H9 (cell line): ENCODE results near the gene CHM. TPM values are rescaled to one million over a fixed set of nuclear protein-coding genes. Genes with fewer than 3 reads are reported as not detected.

Experiments used
- DNase-seq: peaks from one replicate; pipeline ENCODE4 v3.0.0-alpha.2; 2017
- H2AFZ ChIP-seq: one replicate; pipeline ENCODE4 v1.6.1; 2013; ENCODE audit warnings: mild to moderate bottlenecking, low read length, control low read depth, moderate library complexity
- H2AK5ac ChIP-seq: 2 replicates; pipeline ENCODE4 v1.6.1; 2013; ENCODE audit warnings: low read length, control low read depth, mixed read lengths; ENCODE audit not compliant: insufficient read length
- H2BK120ac ChIP-seq: one replicate; pipeline ENCODE4 v1.6.1; 2013; ENCODE audit warnings: low read depth, mild to moderate bottlenecking, low read length, control low read depth, inconsistent platforms; ENCODE audit not compliant: poor library complexity, severe bottlenecking
- H2BK12ac ChIP-seq: 2 replicates; pipeline ENCODE4 v1.6.1; 2013; ENCODE audit warnings: low read length, control low read depth, mixed read lengths, low read depth; ENCODE audit not compliant: insufficient read length
- H2BK15ac ChIP-seq: 2 replicates; pipeline ENCODE4 v1.6.1; 2013; ENCODE audit warnings: low read depth, low read length, control low read depth
- H2BK20ac ChIP-seq: one replicate; pipeline ENCODE4 v1.6.1; 2013; ENCODE audit warnings: low read depth, mild to moderate bottlenecking, low read length, control low read depth, inconsistent platforms; ENCODE audit not compliant: poor library complexity, severe bottlenecking
- H2BK5ac ChIP-seq: 2 replicates; pipeline ENCODE4 v1.6.1; 2013; ENCODE audit warnings: low read length, control low read depth, mixed read lengths; ENCODE audit not compliant: insufficient read length
- H3K14ac ChIP-seq: 2 replicates; pipeline ENCODE4 v1.6.1; 2013; ENCODE audit warnings: low read length, control low read depth; ENCODE audit not compliant: insufficient read depth
- H3K18ac ChIP-seq: 2 replicates; pipeline ENCODE4 v1.6.1; 2013; ENCODE audit warnings: low read depth, mild to moderate bottlenecking, mixed read lengths, low read length, control low read depth; ENCODE audit not compliant: insufficient read length
- H3K23ac ChIP-seq: 2 replicates; pipeline ENCODE4 v1.6.1; 2013; ENCODE audit warnings: low read length, control low read depth, mixed read lengths, low read depth; ENCODE audit not compliant: insufficient read length
- H3K23me2 ChIP-seq: 2 replicates; pipeline ENCODE4 v1.6.1; 2013; ENCODE audit warnings: low read depth, mild to moderate bottlenecking, mixed read lengths, low read length, control low read depth; ENCODE audit not compliant: insufficient read length, poor library complexity, severe bottlenecking
- H3K27ac ChIP-seq: 2 replicates; pipeline ENCODE4 v1.5.1; 2013; ENCODE audit warnings: low read length, control low read depth, mixed read lengths, low read depth; ENCODE audit not compliant: insufficient read length
- H3K27me3 ChIP-seq: 2 replicates; pipeline ENCODE4 v1.6.1; 2013; ENCODE audit warnings: low read length, control low read depth, inconsistent platforms; ENCODE audit not compliant: insufficient read depth
- H3K4ac ChIP-seq: 2 replicates; pipeline ENCODE4 v1.6.1; 2013; ENCODE audit warnings: low read depth, mild to moderate bottlenecking, control low read depth, inconsistent platforms, low read length, moderate library complexity
- H3K4me1 ChIP-seq: 2 replicates; pipeline ENCODE4 v1.6.1; 2013; ENCODE audit warnings: low read length, control low read depth, inconsistent platforms; ENCODE audit not compliant: insufficient read depth
- H3K4me2 ChIP-seq: 2 replicates; pipeline ENCODE4 v1.6.1; 2013; ENCODE audit warnings: low read length, control low read depth, mixed read lengths; ENCODE audit not compliant: insufficient read length, insufficient read depth
- H3K56ac ChIP-seq: 2 replicates; pipeline ENCODE4 v1.6.1; 2013; ENCODE audit warnings: low read depth, mild to moderate bottlenecking, mixed read lengths, low read length, control low read depth; ENCODE audit not compliant: insufficient read length
- H3K79me1 ChIP-seq: 2 replicates; pipeline ENCODE4 v1.6.1; 2013; ENCODE audit warnings: low read depth, mild to moderate bottlenecking, moderate library complexity, low read length, control low read depth, inconsistent platforms; ENCODE audit not compliant: insufficient read depth, poor library complexity, severe bottlenecking
- H3K79me2 ChIP-seq: 2 replicates; pipeline ENCODE4 v1.6.1; 2013; ENCODE audit warnings: low read length, control low read depth, inconsistent platforms; ENCODE audit not compliant: insufficient read depth
- H3K9ac ChIP-seq: 2 replicates; pipeline ENCODE4 v1.6.1; 2013; ENCODE audit warnings: low read length, control low read depth, mixed read lengths; ENCODE audit not compliant: insufficient read length; ENCODE audit errors: extremely low read depth
- H3K9me3 ChIP-seq: one replicate; pipeline ENCODE4 v1.6.1; 2013; ENCODE audit warnings: low read depth, low read length, inconsistent platforms; ENCODE audit not compliant: control insufficient read depth
- H3T11ph ChIP-seq: one replicate; pipeline ENCODE4 v1.6.1; 2013; ENCODE audit warnings: mild to moderate bottlenecking, low read length, control low read depth, inconsistent platforms
- H4K20me1 ChIP-seq: one replicate; pipeline ENCODE4 v1.6.1; 2013; ENCODE audit not compliant: control insufficient read depth, insufficient read length, insufficient read depth
- H4K5ac ChIP-seq: 2 replicates; pipeline ENCODE4 v1.6.1; 2013; ENCODE audit warnings: low read depth, mild to moderate bottlenecking, mixed read lengths, low read length, control low read depth; ENCODE audit not compliant: insufficient read length
- H4K8ac ChIP-seq: replicated peaks from 2 replicates; pipeline ENCODE4 v1.6.1; 2013; ENCODE audit warnings: low read length, control low read depth, mixed read lengths, low read depth; ENCODE audit not compliant: insufficient read length
- H4K91ac ChIP-seq: 2 replicates; pipeline ENCODE4 v1.6.1; 2013; ENCODE audit warnings: low read depth, mild to moderate bottlenecking, moderate library complexity, mixed read lengths, low read length, control low read depth; ENCODE audit not compliant: insufficient read length
- H3K27ac Mint-ChIP-seq, 3 experiments: 2 replicates in 2 of 3; 3 replicates in 1 of 3; pipeline ENCODE4 v1.8.0; 2020 to 2021; ENCODE audit warnings: mixed read lengths in 3 of 3, mild to moderate bottlenecking in 1 of 3, moderate library complexity in 1 of 3
- H3K27me3 Mint-ChIP-seq: 2 replicates; pipeline ENCODE4 v1.8.0; 2021; ENCODE audit warnings: low read depth, mild to moderate bottlenecking, moderate library complexity, mixed read lengths
- H3K36me3 Mint-ChIP-seq, 3 experiments: 2 replicates in 2 of 3; 3 replicates in 1 of 3; pipeline ENCODE4 v1.8.0; 2020 to 2021; ENCODE audit warnings: low read depth in 3 of 3, mixed read lengths in 3 of 3; ENCODE audit not compliant: insufficient read depth in 1 of 3
- H3K4me1 Mint-ChIP-seq, 2 experiments: 2 replicates each; pipeline ENCODE4 v1.8.0; 2020; ENCODE audit warnings: mixed read lengths in 2 of 2
- H3K4me3 Mint-ChIP-seq, 2 experiments: 2 replicates in 1 of 2; 3 replicates in 1 of 2; pipeline ENCODE4 v1.8.0; 2020 to 2021; ENCODE audit warnings: mild to moderate bottlenecking in 2 of 2, mixed read lengths in 2 of 2, moderate library complexity in 1 of 2
- H3K9me3 Mint-ChIP-seq, 2 experiments: 2 replicates in 1 of 2; 3 replicates in 1 of 2; pipeline ENCODE4 v1.8.0; 2020; ENCODE audit warnings: mild to moderate bottlenecking in 2 of 2, mixed read lengths in 2 of 2, moderate library complexity in 1 of 2
- WGBS: extraction: QIAGEN DNeasy Blood & Tissue Kit; methylation state at CpG from one replicate; pipeline ENCODE4 v1.1.7; 2013; ENCODE audit warnings: missing lambda C conversion rate, low lambda C conversion rate, mixed read lengths; ENCODE audit not compliant: insufficient read length; ENCODE audit errors: extremely low coverage; 5-methylcytosine and 5-hydroxymethylcytosine counted together
- microRNA-seq: library from miRNA; unstranded; fragments of <30 nt; microRNA quantifications from one replicate; pipeline ENCODE4, GENCODE V29; 2020; ENCODE audit warnings: borderline microRNAs expressed
- total RNA-seq: library from RNA; stranded (reverse); gene quantifications from 2 replicates; pipeline ENCODE4 v1.2.1, GENCODE V29; 2021
- TF ChIP-seq, protein P1 (sequence below): fragments of 200-600 bp; sonication (generic); conservative IDR thresholded peaks from 3 replicates; pipeline ENCODE4 v1.8.0; 2021; ENCODE audit warnings: antibody characterized with exemption, mild to moderate bottlenecking

CHM gene
- total RNA-seq, 1 experiment from 2014 or later = 28.4 TPM

- Histone ChIP-seq H3K4me2 (no peak overlapping the region), H3K9me3 (peaks cover 62% of the 10 kb centered on the region), H3K23me2 (no peaks in the 10 kb centered on the region), H2BK5ac (no peak overlapping the region), H4K5ac (no peak overlapping the region), H2BK12ac (no peak overlapping the region), H2AFZ (no peak overlapping the region), H4K8ac (no peak overlapping the region), H3T11ph (no peak overlapping the region), H3K4me1 (no peaks in the 10 kb centered on the region), H3K23ac (no peak overlapping the region), H3K14ac (no peak overlapping the region), H4K91ac (no peak overlapping the region), H3K79me1 (no peaks in the 10 kb centered on the region), H2BK20ac (no peak overlapping the region), H3K27me3 (no peaks in the 10 kb centered on the region), H2AK5ac (no peak overlapping the region), H2BK15ac (no peak overlapping the region), H3K79me2 (no peaks in the 10 kb centered on the region), H3K27ac (no peak overlapping the region), H3K4ac (no peak overlapping the region), H2BK120ac (no peak overlapping the region), H3K18ac (no peak overlapping the region), H3K56ac (no peak overlapping the region), H3K9ac (no peak overlapping the region), H4K20me1 (no peaks in the 10 kb centered on the region)
- TF ChIP-seq, protein P1, sequence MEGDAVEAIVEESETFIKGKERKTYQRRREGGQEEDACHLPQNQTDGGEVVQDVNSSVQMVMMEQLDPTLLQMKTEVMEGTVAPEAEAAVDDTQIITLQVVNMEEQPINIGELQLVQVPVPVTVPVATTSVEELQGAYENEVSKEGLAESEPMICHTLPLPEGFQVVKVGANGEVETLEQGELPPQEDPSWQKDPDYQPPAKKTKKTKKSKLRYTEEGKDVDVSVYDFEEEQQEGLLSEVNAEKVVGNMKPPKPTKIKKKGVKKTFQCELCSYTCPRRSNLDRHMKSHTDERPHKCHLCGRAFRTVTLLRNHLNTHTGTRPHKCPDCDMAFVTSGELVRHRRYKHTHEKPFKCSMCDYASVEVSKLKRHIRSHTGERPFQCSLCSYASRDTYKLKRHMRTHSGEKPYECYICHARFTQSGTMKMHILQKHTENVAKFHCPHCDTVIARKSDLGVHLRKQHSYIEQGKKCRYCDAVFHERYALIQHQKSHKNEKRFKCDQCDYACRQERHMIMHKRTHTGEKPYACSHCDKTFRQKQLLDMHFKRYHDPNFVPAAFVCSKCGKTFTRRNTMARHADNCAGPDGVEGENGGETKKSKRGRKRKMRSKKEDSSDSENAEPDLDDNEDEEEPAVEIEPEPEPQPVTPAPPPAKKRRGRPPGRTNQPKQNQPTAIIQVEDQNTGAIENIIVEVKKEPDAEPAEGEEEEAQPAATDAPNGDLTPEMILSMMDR = no peak
- no peak overlapping the region for H3K4me3 Mint-ChIP-seq
- H3K27ac Mint-ChIP-seq = no peak overlapping the region
- DNase-seq = no peak
- WGBS = no CpG with 5 or more reads among the region's 6 CpGs
- no peaks in the 10 kb centered on the region for H3K4me1 Mint-ChIP-seq
- peaks cover 7 to 15% (median 7%) of the 10 kb centered on the region in 3 experiments; a peak in 6 of 7 replicates for H3K36me3 Mint-ChIP-seq
- H3K27me3 Mint-ChIP-seq = no peaks in the 10 kb centered on the region; the same call in none of the 2 replicates
- H3K9me3 Mint-ChIP-seq = peaks cover 80 to 81% of the 10 kb centered on the region in 2 experiments
Observed at GRCh38 chrX:85815203-85815751, 232.1 kb downstream of the CHM start.

Small RNA genes lying within 50 kb of the gene (microRNA-seq; reads per million reads assigned to microRNA genes)
- gene MIR1321 (not detected), gene MIR361 (733 reads per million, percentile 92 among the genes with 10 or more reads in this experiment)

Other genes starting within 250 kb of the CHM start
- 0.99 and 1.0 TPM in 2 replicates for gene DACH2, start 100.9 kb upstream of the CHM start, total RNA-seq